M059J (cell line): ENCODE measurements around the gene STAC. TPM values are rescaled to one million over a fixed set of nuclear protein-coding genes. Genes with fewer than 3 reads are reported as not detected.
A peak's percentile ranks its signal among the peaks of the same experiment; 100 is the strongest.

ENCODE experiments used
- DNase-seq: peaks from one replicate; pipeline ENCODE4 v3.0.0-alpha.2; 2012; ENCODE audit warnings: low read depth
- total RNA-seq: library from RNA; depleted of rRNA; stranded (reverse); fragments of >200 nt; shearing (Covaris generic); gene quantifications from 2 replicates; pipeline ENCODE4 v1.2.3, GENCODE V29; 2014; rRNA removed

The STAC gene, protein sequence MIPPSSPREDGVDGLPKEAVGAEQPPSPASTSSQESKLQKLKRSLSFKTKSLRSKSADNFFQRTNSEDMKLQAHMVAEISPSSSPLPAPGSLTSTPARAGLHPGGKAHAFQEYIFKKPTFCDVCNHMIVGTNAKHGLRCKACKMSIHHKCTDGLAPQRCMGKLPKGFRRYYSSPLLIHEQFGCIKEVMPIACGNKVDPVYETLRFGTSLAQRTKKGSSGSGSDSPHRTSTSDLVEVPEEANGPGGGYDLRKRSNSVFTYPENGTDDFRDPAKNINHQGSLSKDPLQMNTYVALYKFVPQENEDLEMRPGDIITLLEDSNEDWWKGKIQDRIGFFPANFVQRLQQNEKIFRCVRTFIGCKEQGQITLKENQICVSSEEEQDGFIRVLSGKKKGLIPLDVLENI
- 19.6 and 22.3 TPM in 2 replicates for total RNA-seq

DNA sequence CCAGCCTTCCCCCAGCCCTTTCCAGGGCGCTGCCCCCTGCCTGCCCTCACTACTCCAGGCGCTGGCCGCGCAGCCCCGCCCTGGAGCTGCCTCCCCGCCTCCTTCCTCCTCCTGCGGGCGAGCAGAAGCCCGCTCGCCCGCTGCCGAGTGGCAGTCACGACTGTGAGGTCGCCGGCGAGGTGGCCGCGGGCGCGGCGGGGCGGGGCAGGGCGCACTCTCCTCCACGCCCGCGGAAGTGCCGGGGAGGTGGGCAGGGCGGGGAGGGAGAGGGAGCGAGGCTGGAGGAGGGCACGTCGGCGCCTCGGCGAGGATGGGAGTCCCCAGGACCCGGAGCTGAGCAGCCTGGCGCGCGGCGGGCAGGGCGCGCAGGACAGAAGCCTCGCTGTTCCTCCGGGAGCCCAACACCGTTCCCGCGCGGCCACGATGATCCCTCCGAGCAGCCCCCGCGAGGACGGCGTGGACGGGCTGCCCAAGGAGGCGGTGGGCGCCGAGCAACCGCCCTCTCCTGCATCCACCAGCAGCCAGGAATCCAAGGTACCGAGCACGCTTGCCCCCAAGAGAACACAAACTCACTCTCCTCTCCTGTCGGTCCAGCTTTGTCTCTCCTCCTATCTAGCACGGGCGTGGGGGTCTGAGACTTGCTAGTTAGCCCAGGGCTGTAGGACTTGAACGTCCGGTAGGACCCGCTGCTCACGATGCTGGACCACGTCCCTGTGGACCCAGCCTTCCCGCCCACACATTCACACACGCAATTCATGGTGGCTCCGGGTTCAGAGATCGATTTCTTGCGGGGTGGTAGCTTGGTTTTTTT lies at the start of gene STAC:
STAC (plus strand) TSS at position 284 of the 811 bp plus-strand sequence; CDS start at position 424, 140 bp downstream.
- peak; percentile 70 for DNase-seq

DNA sequence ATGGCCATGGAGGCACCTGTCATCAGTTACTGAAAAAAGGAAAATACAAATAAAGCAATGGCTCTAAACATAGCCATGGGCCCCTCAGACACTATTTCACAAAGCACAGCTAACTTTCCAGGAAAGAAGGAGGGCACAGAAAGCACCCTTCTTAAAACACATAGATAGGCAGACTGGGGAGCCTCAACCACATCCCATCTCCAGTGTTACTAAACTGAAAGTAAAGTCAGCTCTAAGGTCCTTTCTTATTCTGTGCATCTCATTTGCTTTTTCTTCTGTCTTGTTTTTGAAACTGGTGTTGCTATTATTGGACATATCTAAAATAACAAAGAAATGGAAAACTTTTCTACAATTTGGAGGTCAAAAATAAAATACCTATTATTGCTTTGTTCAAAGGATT lies 48.2 kb upstream of the STAC start:
- no peak for DNase-seq

DNA sequence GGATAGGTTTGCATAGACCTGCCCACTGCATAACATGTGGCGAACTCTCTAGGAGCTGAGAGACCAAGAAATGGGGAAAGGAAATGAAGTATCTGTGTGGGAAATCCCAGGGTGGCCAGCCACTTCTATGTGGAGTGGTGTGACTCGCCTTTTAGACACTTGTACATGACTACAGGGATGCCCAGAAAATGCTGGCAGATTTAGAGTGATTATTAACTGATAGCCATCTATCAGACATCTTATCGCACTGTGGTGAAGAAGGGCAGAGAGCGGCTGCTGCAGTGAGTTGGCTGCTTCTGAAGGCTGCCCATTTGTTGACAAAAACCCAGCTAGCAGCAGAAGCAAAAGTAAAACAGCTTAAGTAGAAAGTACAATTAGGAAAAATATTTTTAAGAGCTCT lies 18.1 kb upstream of the STAC start:
- DNase-seq = peak; percentile 67

DNA sequence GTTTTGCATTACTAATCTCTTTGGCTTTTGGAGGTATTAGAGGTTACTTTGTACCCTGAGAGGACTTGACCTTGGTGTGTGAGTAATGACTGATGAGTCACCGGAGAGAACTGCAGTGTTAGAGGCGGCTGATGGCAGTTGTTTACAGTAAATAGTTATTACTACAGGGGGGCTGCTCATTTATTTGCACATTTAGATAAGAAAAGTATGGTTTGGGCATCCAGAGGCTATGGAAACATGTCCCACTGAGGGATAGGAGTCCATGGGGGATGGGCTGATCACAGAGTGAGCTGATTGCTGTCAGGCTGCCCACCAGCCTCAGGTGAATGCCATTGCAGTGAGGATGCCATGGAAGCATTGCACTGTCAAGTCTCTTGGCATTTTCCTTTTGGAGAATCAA lies 17.3 kb upstream of the STAC start:
- peak; percentile 90 for DNase-seq

DNA sequence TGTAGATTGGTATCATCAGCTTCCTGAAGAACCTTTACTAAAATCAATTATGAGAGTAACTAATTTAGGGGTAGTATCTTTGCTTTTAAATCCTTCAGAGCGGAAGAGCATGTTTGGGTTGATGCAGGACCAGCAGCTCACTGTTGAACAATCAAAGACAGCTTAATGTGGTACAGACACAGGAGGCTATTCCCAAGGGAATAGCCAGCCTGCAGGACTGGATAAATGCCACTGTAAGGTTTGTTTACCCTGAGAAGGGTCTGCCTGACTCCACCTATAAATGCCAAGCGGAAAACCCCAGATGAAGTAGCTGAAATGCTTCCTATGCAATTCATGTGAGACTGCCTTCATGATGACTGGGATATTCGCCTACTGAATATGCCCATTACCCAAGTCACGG lies 16.0 kb upstream of the STAC start:
- DNase-seq = no peak

DNA sequence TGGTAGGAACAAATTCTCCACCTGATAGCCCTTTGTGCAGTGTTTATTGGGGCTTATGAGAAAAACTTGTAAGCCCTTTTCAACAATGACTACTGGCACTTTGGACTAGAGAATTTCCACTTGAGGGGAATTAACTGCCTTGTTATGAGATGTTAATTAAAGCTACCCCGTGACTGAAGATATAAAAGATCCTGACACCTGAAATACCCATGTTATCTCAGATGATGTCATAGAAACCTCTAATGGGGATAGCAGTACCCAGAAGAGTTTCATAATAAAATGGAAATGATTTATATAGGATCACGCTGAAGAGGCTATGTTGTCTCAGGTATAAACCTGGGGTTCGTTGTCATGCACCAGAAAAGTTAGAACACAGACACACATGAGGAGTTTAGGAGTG lies 14.5 kb upstream of the STAC start:
- no peak for DNase-seq

DNA sequence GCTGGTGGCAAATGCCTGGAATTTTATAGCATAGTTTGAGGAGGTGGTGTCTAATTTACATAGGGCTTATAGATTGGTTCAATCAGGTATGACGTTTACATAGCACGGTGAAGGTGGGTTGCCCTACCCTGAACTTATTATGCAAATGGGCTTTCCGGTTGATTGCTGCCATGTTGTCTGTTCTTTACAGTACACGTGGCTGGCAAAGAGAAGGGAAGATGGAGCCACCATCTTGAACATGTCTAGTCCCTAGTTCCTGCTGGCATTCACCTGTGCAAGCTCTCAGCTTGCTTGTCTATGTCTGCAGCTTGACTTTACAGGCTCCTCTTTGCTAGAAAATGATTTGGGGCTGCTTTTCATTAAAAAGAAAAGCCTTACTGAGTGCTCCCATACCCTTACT lies 14.0 kb upstream of the STAC start:
- DNase-seq = no peak

DNA sequence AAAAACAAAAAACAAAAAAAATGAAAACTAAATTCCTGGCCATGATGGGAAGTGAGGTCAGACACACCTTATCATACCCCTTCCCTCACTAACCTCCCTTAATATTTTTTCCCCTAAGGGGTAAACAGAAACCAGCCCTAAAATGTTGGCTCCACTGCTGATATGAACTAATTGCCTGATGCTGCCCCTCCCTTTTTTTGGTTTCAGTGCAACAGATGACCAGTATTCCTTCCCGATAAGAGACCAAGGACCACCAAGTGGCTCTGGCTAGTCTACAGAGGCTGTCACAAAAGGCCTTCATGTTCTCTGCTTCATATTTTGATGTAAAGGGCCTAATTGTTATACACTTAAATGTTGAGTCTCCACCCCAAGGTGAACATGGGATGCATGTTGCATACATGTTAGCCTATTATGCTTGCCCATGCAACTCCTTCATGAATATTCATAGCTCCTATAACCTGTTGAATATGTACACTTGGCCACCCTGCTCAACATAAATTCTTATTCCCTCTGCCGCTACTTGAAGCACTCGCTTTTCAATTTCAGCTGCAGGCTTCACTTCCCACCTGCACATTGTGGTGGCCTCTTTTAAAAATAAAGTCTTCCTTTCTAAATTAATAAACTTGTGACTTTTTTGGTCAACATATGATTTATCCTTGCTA lies 12.3 kb upstream of the STAC start:
- DNase-seq = no peak

DNA sequence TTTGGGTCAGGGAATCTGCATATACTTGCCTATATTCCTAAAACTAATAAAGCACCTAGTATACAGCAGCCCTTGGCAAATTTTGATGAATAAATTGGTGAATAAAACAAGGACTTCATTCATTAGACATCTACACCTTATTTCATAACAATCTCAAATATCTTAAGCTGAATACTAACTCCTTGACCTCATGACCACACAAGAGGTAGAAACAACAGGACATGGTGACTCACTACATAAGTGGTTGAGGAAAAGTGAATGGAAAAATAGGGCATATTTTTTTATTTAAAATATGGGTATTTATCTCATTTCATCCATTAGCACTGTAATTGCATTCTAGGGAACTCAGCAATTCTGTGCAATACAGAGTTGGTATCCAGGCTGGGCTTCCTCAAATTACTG lies 7.8 kb upstream of the STAC start:
- peak; percentile 84 for DNase-seq

DNA sequence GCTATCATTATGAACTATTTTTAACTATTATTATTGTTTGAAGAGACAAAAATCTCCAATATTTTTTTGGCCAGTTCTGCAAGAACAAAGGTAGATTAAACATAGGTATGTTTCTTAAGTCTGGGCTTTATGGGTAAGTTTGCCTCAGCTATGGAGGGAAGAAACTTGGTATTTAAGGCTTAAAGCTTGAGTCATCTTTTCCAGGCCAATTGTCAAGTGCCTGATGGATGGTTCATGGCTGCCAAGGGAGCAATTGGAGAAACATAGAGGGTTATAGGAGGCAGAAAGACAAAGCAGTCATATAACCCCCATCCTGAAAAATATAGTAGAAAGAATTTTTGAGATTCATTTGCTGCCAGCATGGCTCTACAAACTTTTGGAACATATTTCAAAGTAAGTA lies 7.2 kb upstream of the STAC start:
- DNase-seq = peak; percentile 90

DNA sequence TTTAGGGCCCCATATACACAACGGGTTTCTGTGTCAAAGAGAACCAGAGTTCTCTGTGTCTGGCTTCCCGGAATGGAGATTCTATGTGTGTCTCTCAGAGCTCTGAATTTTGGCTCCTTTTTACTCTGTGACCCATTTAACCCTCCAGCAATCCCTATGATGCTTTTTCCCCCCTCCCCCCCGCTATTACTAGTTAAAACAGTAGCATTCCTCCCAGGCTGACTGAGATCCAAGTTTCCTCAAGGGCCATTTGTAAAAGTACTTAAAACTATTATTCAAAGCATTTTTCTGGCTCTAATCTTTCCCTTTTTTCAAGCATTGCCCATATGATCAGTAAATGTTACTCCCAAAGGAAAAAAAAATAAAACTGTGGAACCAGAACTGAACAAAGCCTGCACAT lies 6.6 kb upstream of the STAC start:
- peak; percentile 56 for DNase-seq

DNA sequence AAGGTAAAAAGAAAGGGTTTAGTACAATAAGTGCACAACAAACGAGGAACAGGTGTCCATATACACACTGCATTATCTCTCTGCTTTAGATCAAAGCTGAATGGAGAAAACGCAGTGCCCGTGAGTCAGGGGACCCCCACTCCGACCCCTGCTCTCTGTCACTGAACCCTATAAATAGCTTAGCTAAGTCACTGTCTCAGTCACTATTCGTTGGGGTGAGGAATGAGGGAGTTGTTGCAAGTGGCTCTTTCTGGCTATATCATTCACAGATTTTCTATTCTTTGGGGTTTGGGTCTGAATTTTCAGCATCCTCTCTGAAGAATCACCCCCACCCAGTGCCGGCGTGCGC lies 458 bp upstream of the STAC start:
- DNase-seq = no peak

DNA sequence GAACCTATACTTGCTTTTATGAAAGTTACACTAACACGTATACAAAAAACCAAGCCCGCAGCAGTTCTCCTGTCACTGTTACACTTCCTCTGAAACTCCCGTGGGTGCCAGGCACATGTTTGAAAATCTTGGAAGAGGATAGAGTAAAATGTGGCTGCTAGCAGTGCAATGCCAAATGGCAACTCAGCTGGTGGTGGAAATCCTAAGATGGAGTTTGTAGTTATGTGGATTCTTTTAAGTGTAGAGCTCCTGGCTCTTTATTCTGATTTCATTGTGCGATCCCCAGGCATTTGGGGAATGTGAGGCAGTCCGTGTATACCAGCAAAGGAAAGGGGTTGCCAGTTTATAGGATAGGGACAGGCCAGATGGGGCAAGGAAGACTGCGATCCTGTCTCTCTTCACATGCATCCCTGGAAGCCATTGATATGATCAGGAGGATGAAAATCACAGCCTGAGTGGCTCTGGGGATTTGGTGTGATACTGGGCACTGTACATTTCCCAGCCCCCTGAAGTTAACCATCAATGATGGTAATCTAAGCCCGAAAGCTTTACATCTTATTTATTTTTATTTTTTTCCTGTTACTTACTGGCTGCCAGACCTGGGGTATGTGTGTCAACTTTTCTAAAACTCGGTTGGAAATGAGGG lies 1.1 kb downstream of the STAC start:
- peak; percentile 15 for DNase-seq

DNA sequence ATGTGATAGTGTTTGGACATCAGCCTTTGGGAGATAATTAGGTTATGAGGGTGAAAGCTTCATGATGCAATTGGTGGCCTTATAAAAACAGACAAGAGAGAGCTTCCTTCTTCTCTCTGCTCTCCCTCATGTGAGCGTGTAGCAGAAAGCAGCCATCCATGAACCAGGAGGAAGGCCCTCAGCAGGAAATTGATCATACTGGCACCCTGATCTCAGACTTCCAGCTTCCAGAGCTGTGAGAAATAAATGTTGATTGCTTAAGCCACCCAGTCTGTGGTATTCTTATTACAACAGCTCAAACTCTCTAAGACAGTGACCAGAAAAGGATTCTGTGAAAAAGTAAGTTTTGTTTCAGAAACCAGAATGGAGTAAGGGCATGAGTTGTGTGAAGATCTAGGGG lies 13.3 kb downstream of the STAC start:
- DNase-seq = no peak

DNA sequence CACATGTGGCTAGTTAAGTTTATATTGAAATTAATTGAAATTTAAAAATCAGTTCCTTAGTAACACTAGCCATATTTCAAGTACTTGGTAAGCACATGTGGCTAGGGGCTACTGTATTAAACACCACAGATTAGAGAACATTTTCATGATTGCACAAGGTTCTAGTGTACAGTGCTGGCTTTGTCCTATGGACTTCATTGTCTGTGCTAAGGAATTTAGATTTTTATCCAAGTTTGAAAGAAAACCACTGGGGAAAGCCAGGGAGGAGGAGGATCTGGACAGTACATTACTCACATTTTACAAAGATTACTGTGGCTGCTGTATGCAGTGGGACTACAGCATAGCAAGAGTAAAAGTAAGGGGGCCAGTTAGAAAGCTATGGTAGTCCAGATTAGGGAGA lies 13.9 kb downstream of the STAC start:
- DNase-seq = no peak

DNA sequence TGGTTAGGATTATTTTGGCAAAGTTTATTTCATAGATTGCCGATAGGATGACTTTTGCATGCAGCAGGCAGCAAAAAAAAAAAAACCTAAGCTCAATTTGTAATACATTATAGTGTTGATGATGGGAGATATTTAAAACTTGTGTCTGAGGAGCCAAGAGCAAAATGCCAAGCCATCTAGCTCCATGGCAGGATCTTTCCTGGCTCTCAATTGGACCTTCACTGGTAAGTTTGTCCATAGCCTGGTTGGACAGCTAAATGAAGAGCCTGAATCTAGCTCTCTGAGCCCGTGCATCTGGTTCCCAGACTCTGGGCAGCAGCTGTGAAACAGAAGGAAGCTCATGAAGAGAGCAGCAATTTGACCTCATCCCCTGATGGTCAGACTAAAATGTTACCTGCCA lies 17.5 kb downstream of the STAC start:
- DNase-seq = no peak

DNA sequence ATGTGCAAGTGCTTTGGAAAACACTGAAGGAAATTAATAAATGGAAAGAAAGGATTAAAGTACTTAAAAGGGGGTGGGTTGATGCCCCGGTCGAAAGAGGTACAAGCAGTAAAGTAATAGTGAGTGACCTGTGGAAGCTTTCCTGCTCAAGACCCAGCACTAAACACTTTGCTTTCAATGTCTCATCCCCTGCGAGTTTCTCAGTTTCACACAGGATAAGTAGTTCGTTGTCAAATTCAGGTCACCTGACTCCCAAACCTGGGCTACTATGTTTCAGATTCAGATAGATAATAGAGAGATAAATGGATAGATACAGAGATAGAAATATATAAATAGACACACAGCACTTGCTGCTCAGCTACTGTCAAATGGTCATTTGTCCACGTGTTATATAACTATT lies 19.6 kb downstream of the STAC start:
- no peak for DNase-seq

DNA sequence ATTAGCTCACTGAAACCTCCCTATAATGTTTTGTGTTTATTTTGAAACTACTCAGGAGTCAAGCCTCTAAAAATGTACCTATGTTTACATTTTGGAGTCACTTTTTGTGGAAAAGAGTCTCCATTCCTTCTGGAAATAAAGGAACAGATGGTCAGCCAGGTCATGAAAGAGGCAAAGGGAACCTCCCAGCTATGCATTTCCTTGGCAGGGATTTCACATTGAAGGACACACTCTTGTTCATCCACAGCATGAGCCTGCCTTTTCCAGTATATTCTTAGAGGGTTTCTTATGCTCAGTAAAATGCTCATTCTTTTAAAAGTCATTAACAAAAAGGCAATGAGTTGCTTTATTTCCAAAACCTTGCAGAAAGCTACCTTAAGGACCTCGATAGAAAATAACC lies 20.8 kb downstream of the STAC start:
- no peak for DNase-seq

DNA sequence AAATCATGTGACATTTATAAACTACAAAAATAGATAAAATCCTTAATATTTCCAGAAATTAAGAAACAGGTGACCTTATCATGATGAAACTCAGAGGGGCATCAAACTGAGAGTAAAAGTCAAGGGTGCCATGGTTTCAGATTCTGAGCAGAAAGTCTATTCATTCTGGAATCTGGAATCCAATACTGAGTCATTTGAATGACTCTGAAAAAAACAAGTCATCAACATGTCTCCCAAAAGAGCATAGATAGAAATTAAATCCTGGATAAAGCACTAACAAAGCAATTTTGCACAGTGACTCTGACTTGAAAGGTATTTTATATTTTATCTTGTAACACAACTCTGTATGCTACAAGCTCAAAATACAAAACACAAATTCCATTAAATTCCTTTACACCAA lies 23.4 kb downstream of the STAC start:
- peak; percentile 7 for DNase-seq

DNA sequence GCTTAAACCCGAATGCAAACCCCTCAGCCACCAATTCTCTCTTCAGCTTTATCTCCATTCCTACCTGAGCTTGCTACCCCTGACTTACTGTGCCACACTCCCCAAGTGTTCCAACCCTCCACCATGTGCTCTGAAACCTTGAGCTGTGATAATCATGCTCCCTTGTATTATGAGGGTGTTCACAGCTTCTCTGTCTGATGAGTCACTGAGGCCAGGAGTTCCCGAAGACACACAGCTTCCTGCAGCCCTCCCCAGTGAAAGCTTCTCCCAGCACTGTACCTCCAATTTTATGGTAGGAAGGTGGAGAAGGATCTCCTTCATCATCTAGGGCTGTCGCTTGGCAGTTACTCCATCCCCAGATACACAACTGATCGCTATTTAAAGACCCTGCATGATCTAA lies 24.9 kb downstream of the STAC start:
- peak; percentile 7 for DNase-seq

DNA sequence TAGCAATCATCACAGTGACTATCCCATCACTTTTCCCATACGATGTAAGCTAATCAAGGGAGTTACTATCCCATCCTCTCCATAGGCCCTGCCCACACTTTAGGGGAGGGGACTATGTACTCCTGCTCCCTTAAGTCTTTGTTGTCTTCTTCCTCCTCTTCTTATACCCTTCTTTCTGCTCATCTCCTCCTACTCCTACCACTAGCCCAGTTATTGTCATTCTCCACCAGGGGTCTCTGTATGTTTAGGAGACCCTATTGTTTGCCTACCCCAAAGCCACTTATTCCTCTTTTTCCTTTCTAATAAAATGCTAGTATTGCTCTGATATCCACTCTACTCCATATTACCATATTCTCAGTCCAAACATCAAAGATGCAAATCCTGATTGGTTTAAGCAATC lies 27.8 kb downstream of the STAC start:
- DNase-seq = no peak

DNA sequence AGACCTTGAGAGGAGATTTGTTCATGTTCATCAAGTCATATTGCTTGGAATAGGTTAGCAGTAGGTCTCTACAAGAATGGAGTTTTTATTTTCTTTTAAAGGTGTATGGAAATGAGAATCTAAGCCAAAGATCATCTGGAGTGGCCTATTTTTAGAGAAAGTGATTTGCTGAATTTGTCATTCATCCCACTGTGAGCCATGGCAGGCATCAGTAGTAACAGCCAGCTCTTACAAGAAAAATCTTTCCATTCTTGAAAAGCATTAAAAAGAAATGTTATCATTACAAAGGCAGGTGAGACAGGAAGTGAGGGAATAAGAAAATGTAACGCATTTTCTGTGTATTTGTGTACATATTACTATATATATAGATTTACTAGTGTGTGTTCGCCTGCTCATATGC lies 29.6 kb downstream of the STAC start:
- DNase-seq = no peak
